ENCODE results near the gene PTX4.

- TF ChIP-seq CTCF (IDR thresholded peaks at IDR 0.05): no peak
- TF ChIP-seq POLR2A (IDR thresholded peaks at IDR 0.05): no peak
These were observed 23.2 kb upstream of the PTX4 start for GRCh38 chr16:1511662-1512569.
